ENCODE measurements around the gene TBC1D24. TPM values are rescaled to one million over a fixed set of nuclear protein-coding genes. Genes with fewer than 3 reads are reported as not detected.

The TBC1D24 gene
- total RNA-seq, 1 experiment from 2014 or later: 24.6 TPM

DNA sequence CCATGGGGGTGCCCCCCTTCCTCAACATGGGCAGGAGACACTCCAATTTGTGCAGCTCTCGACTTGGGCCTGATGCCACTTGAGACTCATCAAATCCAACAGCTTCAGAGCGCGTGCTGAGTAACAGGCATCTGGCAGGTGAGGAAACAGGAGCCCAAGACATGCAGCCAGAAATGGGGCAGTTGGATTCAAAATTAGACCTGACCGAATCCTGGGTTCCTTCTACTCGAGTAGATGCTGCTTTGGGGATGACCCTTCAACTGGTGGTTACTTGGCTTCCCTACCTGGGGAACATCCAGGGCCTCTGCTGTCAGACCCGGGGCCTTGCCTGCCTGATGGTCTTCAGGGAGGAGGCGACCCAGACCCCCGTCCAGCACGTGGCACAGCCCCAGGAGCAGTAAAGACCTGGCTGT is 4.3 kb upstream of the TBC1D24 start:
- TF ChIP-seq SP1 (IDR thresholded peaks at IDR 0.05; ENCODE audit: low read depth) (no peak), EZH2 (IDR thresholded peaks at IDR 0.05) (no peak), YY1 (IDR thresholded peaks at IDR 0.05; ENCODE audit: extremely low read depth, insufficient replicate concordance, low read depth, low read length) (no peak), POLR2A (IDR thresholded peaks at IDR 0.05; ENCODE audit: borderline replicate concordance, extremely low read depth, insufficient read depth, insufficient read length) (no peak), ZFX (IDR thresholded peaks at IDR 0.05) (no peak), CBX3 (IDR thresholded peaks at IDR 0.05; ENCODE audit: low read depth) (no peak), FOSL1 (IDR thresholded peaks at IDR 0.05; ENCODE audit: low read depth) (no peak), SIN3A (IDR thresholded peaks at IDR 0.05; ENCODE audit: low read depth) (no peak)
- no peaks in the 10 kb centered on the region for H3K27me3 ChIP-seq (ENCODE audit: insufficient read depth, low read length)
- no peaks in the 10 kb centered on the region for H3K9me3 ChIP-seq (ENCODE audit: control insufficient read depth in 1 of 2, insufficient read depth in 1 of 2, low read depth in 1 of 2, low read length in 2 of 2)
- DNase-seq (ENCODE audit: low read depth, low spot score) (no peak), ATAC-seq (no peak)
- no peak overlapping the region for H3K9ac ChIP-seq (ENCODE audit: low read length)
- no peaks in the 10 kb centered on the region for H4K20me1 ChIP-seq (ENCODE audit: insufficient read depth)
- peaks cover 30 to 64% of the 10 kb centered on the region in 2 experiments for H3K4me1 ChIP-seq (ENCODE audit: control insufficient read depth in 1 of 2, insufficient read depth in 2 of 2, low read length in 2 of 2)
- no peaks in the 10 kb centered on the region for H3K9me2 ChIP-seq (ENCODE audit: insufficient read depth)
- no peaks in the 10 kb centered on the region for H3K36me3 ChIP-seq (ENCODE audit: control insufficient read depth in 1 of 2, insufficient read depth in 2 of 2, low read length in 2 of 2)
- ChIA-PET RAD21 (ENCODE audit: low non-redundant PET in 1 of 2, low total read pairs in 2 of 2, uncharacterized antibody in 2 of 2, unreplicated experiment in 2 of 2) (no interaction called here), CTCF (interaction anchor here (1.6 kb wide), 1 partner anchor 30 kb away, joined by 4 read pairs; no protein-coding TSS in a partner anchor), POLR2A (no interaction called here)
- no peak overlapping the region for H3K4me3 ChIP-seq (replicated peaks in 1 of 2; ENCODE audit: low read depth in 1 of 2, low read length in 2 of 2)
- H3K4me2 ChIP-seq (ENCODE audit: low read length): peak overlapping the region; percentile 57
- H2AFZ ChIP-seq (ENCODE audit: low read depth, low read length, poor library complexity, severe bottlenecking): no peak overlapping the region
- BruUV-seq (replicated peaks): no TSS peak
- intact Hi-C loops (cut with micrococcal nuclease): no loop called here
- peaks cover 3% of the 10 kb centered on the region; the same call in 1 of the 2 replicates for H3K79me2 ChIP-seq (ENCODE audit: insufficient read depth, low read length)
- H3K27ac ChIP-seq (ENCODE audit: low read depth, low read length): no peak overlapping the region; the same call in 1 of the 2 replicates

DNA sequence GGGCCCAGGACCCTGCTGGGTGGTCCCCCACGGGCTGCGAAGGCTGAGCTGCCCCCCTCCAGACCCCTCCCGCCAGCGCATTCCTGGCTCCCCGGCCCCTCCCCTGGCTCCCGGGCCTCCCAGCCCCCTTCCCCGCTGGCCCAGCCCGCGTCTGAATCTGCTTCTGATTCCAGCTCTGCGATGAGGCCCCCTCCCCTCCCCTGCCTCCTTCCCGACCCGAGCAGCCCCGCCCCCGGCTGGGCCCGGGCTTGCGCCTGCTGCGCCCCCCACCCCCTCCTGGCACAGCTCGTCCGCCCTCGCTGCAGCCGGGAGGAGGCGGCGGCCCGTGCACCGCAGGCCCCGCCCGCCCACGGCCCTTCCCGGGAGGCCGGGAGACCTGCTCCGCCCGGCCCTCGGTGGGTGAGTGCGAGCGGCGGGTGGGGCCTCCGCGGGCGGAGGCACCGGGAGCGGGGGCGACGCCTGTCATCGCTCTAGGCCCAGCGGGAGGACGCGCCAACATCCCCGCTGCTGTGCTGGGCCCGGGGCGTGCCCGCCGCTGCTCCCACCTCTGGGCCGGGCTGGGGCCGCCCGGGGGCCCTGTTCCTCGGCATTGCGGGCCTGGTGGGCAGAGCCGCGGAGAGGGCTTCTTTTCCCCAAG is 3.8 kb upstream of the TBC1D24 start, which contains the start of gene NTN3:
NTN3 (plus strand) TSS at position 282 of the 637 bp plus-strand sequence. CDS start 405 bp downstream, outside the sequence.
- peak within 1 kb of the TSS; percentile 32 for H3K9ac ChIP-seq (ENCODE audit: low read length)
- RAD21 ChIA-PET (ENCODE audit: low non-redundant PET in 1 of 2, low total read pairs in 2 of 2, uncharacterized antibody in 2 of 2, unreplicated experiment in 2 of 2): no interaction called here

More for the DNA sequence above, 3.8 kb upstream of the TBC1D24 start, which contains the start of gene NTN3:
- Histone ChIP-seq H3K4me3 (replicated peaks in 1 of 2; ENCODE audit: low read depth in 1 of 2, low read length in 2 of 2) (no peak within 1 kb of the TSS), H3K4me1 (ENCODE audit: control insufficient read depth in 1 of 2, insufficient read depth in 2 of 2, low read length in 2 of 2) (peaks cover 33 to 70% of the 10 kb centered on the region in 2 experiments), H4K20me1 (ENCODE audit: insufficient read depth) (no peaks in the 10 kb centered on the region), H2AFZ (ENCODE audit: low read depth, low read length, poor library complexity, severe bottlenecking) (no peak within 1 kb of the TSS), H3K4me2 (ENCODE audit: low read length) (peak within 1 kb of the TSS; percentile 57), H3K9me3 (ENCODE audit: control insufficient read depth in 1 of 2, insufficient read depth in 1 of 2, low read depth in 1 of 2, low read length in 2 of 2) (no peaks in the 10 kb centered on the region), H3K36me3 (ENCODE audit: control insufficient read depth in 1 of 2, insufficient read depth in 2 of 2, low read length in 2 of 2) (no peaks in the 10 kb centered on the region), H3K79me2 (ENCODE audit: insufficient read depth, low read length) (peaks cover 6% of the 10 kb centered on the region; the same call in 1 of the 2 replicates), H3K9me2 (ENCODE audit: insufficient read depth) (no peaks in the 10 kb centered on the region), H3K27me3 (ENCODE audit: insufficient read depth, low read length) (no peaks in the 10 kb centered on the region), H3K27ac (ENCODE audit: low read depth, low read length) (peak within 1 kb of the TSS; percentile 22; the same call in 1 of the 2 replicates)
- ATAC-seq (no peak), DNase-seq (ENCODE audit: low read depth, low spot score) (no peak)
- CTCF ChIA-PET: no interaction called here
- intact Hi-C loops (cut with micrococcal nuclease): no loop called here
- BruUV-seq (replicated peaks): no TSS peak
- TF ChIP-seq, protein P1, sequence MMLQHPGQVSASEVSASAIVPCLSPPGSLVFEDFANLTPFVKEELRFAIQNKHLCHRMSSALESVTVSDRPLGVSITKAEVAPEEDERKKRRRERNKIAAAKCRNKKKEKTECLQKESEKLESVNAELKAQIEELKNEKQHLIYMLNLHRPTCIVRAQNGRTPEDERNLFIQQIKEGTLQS (IDR thresholded peaks at IDR 0.05): no peak
- TF ChIP-seq ZFX (IDR thresholded peaks at IDR 0.05): peak; percentile 69; the same call in 1 of the 2 replicates
- TF ChIP-seq POLR2A (IDR thresholded peaks at IDR 0.05; ENCODE audit: borderline replicate concordance, extremely low read depth, insufficient read depth, insufficient read length): no peak
- POLR2A ChIA-PET: no interaction called here
